ENCODE measurements around the gene HOMEZ.
A peak's percentile ranks its signal among the peaks of the same experiment; 100 is the strongest.
"Not testable (repeated sequence)": the region's sequence is repeated elsewhere in the genome, so short reads cannot be mapped to it uniquely, and the experiment has no call there.

HOMEZ gene

GRCh38 chr14:23307146-23307530, 21.2 kb upstream of the HOMEZ start:
- no peak for DNase-seq

- DNase-seq: no peak
Observed at GRCh38 chr14:23306412-23307145, 20.6 kb upstream of the HOMEZ start, which contains the start of gene BCL2L2. BCL2L2 (plus strand) TSS chr14:23306833; CDS start chr14:23307768, 935 bp downstream.

- DNase-seq: peak; percentile 96
Observed at GRCh38 chr14:23302290-23303225, 16.6 kb upstream of the HOMEZ start, which contains the start of gene PPP1R3E. PPP1R3E (minus strand) TSS chr14:23302859; CDS start chr14:23302576, 283 bp downstream.

GRCh38 chr14:23301969-23302289, 16.0 kb upstream of the HOMEZ start:
- no peak for DNase-seq

- DNase-seq: peak; percentile 98
Observed at GRCh38 chr14:23301288-23301968, 15.5 kb upstream of the HOMEZ start.

- DNase-seq: peak; percentile 29
Observed at GRCh38 chr14:23300687-23301223, 14.8 kb upstream of the HOMEZ start.

GRCh38 chr14:23299986-23300686, 14.2 kb upstream of the HOMEZ start:
- DNase-seq: no peak

- DNase-seq: no peak
Observed at GRCh38 chr14:23299211-23299957, 13.5 kb upstream of the HOMEZ start.

GRCh38 chr14:23297611-23298277, 11.8 kb upstream of the HOMEZ start:
- DNase-seq: no peak

- no peak for DNase-seq
Observed at GRCh38 chr14:23297096-23297495, 11.2 kb upstream of the HOMEZ start.

GRCh38 chr14:23296012-23296777, 10.3 kb upstream of the HOMEZ start:
- DNase-seq: no peak

GRCh38 chr14:23294734-23295561, 9.0 kb upstream of the HOMEZ start:
- peak; percentile 60 for DNase-seq

GRCh38 chr14:23286902-23287479, 1.1 kb upstream of the HOMEZ start:
- no peak for DNase-seq

GRCh38 chr14:23285530-23286019, 357 bp downstream of the HOMEZ start:
- no peak for DNase-seq

- peak; percentile 15 for DNase-seq
Observed at GRCh38 chr14:23284654-23285529, 1.0 kb downstream of the HOMEZ start.

- no peak for DNase-seq
Observed at GRCh38 chr14:23281247-23281646, 4.7 kb downstream of the HOMEZ start.

GRCh38 chr14:23277928-23278327, 8.0 kb downstream of the HOMEZ start:
- not testable (repeated sequence) for DNase-seq

GRCh38 chr14:23277189-23277588, 8.7 kb downstream of the HOMEZ start:
- DNase-seq: no peak
